ENCODE measurements around the gene TMED1. TPM values are rescaled to one million over a fixed set of nuclear protein-coding genes. Genes with fewer than 3 reads are reported as not detected.
A peak's percentile ranks its signal among the peaks of the same experiment; 100 is the strongest.

Gene TMED1
- total RNA-seq, 4 donors from 2014 or later, result 14.4 to 34.9 (median 26.5) TPM

GRCh38 chr19:10819124-10820060 is 16.6 kb downstream of the TMED1 start:
- TF ChIP-seq CTCF (IDR thresholded peaks at IDR 0.05) (no peak), POLR2A (IDR thresholded peaks at IDR 0.05) (no peak)
- no peak overlapping the region for H3K4me3 ChIP-seq (ENCODE audit: low read depth, poor library complexity, severe bottlenecking)
- WGBS, 2 donors, result 95 to 96% methylated on average over 27 of the region's 27 CpGs
- no peak for DNase-seq (ENCODE audit: low spot score in 2 of 2)
- intact Hi-C loops (cut with DNase I; ENCODE audit: low total_unique reads), result no loop called here

DNA sequence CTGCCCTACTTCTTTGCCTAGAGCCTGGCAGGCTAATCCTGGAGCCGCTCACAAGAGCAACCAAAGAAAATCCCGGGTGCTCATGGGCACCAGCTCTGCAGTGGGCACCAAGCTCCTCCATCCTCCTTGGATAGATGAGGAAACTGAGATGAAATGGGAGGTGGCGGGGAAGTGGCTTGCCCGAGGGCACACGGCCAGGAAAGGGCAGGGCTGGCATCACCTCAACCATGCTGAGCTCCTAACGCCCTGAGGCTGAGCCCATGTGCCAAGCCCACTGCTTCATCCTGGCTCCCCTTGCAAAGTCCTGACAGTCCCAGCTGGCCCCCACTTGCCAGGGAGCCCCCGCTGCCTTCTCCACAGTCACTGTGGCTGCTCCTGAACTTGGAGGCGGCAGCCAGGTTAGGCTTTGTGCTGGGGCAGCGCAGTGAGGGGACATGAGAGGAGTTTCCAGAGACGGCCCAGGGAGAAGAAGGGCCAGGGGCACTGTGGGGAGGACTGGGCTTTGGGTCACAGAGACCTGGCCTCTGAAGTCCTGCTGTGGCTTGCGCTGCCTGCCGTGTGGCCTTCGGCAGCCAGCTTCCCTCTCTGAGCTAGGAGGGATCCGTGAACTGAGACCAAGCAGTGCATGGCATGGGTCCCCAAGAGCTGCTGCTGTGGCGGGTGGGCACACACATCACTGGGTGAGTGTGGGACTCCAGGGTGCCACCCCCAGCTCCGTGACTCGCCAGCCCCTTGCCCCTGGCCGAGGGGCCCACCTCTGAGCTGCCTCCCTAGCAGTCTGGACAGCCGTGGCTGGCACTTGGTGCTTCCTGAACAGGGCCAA is 17.5 kb downstream of the TMED1 start:
- WGBS, 2 donors, result 82 to 83% methylated on average over 15 to 17 of the region's 19 CpGs
- DNase-seq (ENCODE audit: low spot score in 2 of 2), result no peak
- H3K4me3 ChIP-seq (ENCODE audit: low read depth, poor library complexity, severe bottlenecking), result no peak overlapping the region
- intact Hi-C loops (cut with DNase I; ENCODE audit: low total_unique reads), result no loop called here
- TF ChIP-seq CTCF (IDR thresholded peaks at IDR 0.05), result no peak
- no peak for TF ChIP-seq POLR2A (IDR thresholded peaks at IDR 0.05)

- intact Hi-C loops (cut with DNase I; ENCODE audit: low total_unique reads), result no loop called here
Measured at GRCh38 chr19:10817291-10818038, 18.5 kb downstream of the TMED1 start.

GRCh38 chr19:10816691-10817090 is 19.3 kb downstream of the TMED1 start:
- TF ChIP-seq POLR2A (IDR thresholded peaks at IDR 0.05) (no peak), CTCF (IDR thresholded peaks at IDR 0.05) (no peak)
- no peak overlapping the region for H3K4me3 ChIP-seq (ENCODE audit: low read depth, poor library complexity, severe bottlenecking)
- no peak for DNase-seq (ENCODE audit: low spot score in 2 of 2)
- 72 to 79% methylated on average over 11 of the region's 11 CpGs for WGBS, 2 donors
- intact Hi-C loops (cut with DNase I; ENCODE audit: low total_unique reads), result no loop called here

More at GRCh38 chr19:10817291-10818038, 18.5 kb downstream of the TMED1 start:
- no peak overlapping the region for H3K4me3 ChIP-seq (ENCODE audit: low read depth, poor library complexity, severe bottlenecking)
- peak; percentile 77 to 93 for DNase-seq (ENCODE audit: low spot score in 2 of 2)
- no peak for TF ChIP-seq CTCF (IDR thresholded peaks at IDR 0.05)
- WGBS, 2 donors, result 58 to 73% methylated on average over 36 to 38 of the region's 42 CpGs

- TF ChIP-seq CTCF (IDR thresholded peaks at IDR 0.05), result no peak
- TF ChIP-seq POLR2A (IDR thresholded peaks at IDR 0.05), result no peak
- 59 to 77% methylated on average over 11 to 20 of the region's 21 CpGs for WGBS, 2 donors
- no peak for DNase-seq (ENCODE audit: low spot score in 2 of 2)
- intact Hi-C loops (cut with DNase I; ENCODE audit: low total_unique reads), result no loop called here
- H3K4me3 ChIP-seq (ENCODE audit: low read depth, poor library complexity, severe bottlenecking), result no peak overlapping the region
Measured at GRCh38 chr19:10815969-10816644, 19.9 kb downstream of the TMED1 start.

Measured in lower leg skin (tissue), 4 donors.